ENCODE results near the gene IQCN. TPM values are rescaled to one million over a fixed set of nuclear protein-coding genes. Genes with fewer than 3 reads are reported as not detected.

Gene IQCN
- total RNA-seq, 2 donors from 2014 or later = 0.52 to 1.5 TPM

DNA sequence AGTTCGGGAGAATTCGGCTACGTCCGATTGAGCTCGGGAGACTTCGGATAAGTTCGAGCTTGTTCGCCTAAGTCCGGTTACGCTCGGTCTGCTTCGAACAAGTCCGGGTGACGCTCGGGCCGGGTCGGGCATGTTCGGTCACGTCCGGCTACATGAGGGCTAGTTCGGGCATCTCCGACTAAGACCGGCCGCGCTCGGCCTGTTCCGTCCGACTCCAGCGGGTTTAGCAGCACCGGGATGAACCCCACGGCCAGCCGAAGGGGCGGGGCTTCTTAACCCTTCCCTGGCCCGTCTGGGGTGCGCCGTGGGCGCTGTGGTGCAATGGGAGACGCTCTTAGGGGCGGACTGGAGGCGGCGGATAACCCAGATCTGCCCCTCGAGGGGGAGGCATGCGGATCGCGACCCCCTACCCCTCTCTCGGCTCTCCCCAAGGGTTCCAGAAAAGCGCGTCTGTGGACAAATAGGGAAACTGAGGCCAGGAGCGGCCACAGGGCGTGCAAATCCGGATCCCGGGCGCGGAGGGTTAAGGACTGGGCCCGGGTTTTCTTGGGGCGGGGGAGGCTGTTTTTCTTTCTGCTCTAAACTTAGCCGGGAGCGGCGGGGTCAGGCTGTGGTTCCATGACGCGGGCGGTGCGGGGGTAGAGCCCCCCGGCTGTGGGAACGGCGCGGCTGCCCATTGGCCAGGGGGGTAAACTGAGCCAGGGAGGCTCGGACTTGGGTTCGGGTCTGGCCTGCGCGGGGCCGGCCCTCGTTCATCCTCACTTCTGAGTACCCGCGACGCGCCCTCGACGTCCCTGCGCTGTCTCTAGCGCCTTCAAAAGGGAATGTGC is 49.5 kb downstream of the IQCN start:
- Histone ChIP-seq H3K27me3 (peaks cover 0 to 12% of the 10 kb centered on the region in 2 donors), H3K4me3 (peak overlapping the region; percentile 28 to 51), H3K4me1 (peaks cover 0 to 42% of the 10 kb centered on the region in 2 donors), H3K36me3 (no peaks in the 10 kb centered on the region), H3K27ac (peak overlapping the region; percentile 45 to 54), H3K9me3 (no peaks in the 10 kb centered on the region)
- no peak for TF ChIP-seq CTCF (IDR thresholded peaks at IDR 0.05)
- peak; percentile 100 for DNase-seq (ENCODE audit: low spot score)

GRCh38 chr19:18223860-18224524 is 50.3 kb downstream of the IQCN start:
- Histone ChIP-seq H3K27me3 (peaks cover 0 to 12% of the 10 kb centered on the region in 2 donors), H3K4me1 (peaks cover 0 to 42% of the 10 kb centered on the region in 2 donors), H3K4me3 (peak overlapping the region; percentile 28 to 51), H3K27ac (peak overlapping the region; percentile 53 to 54), H3K36me3 (no peaks in the 10 kb centered on the region), H3K9me3 (no peaks in the 10 kb centered on the region)
- DNase-seq (ENCODE audit: low spot score) = no peak
- no peak for TF ChIP-seq CTCF (IDR thresholded peaks at IDR 0.05)

DNA sequence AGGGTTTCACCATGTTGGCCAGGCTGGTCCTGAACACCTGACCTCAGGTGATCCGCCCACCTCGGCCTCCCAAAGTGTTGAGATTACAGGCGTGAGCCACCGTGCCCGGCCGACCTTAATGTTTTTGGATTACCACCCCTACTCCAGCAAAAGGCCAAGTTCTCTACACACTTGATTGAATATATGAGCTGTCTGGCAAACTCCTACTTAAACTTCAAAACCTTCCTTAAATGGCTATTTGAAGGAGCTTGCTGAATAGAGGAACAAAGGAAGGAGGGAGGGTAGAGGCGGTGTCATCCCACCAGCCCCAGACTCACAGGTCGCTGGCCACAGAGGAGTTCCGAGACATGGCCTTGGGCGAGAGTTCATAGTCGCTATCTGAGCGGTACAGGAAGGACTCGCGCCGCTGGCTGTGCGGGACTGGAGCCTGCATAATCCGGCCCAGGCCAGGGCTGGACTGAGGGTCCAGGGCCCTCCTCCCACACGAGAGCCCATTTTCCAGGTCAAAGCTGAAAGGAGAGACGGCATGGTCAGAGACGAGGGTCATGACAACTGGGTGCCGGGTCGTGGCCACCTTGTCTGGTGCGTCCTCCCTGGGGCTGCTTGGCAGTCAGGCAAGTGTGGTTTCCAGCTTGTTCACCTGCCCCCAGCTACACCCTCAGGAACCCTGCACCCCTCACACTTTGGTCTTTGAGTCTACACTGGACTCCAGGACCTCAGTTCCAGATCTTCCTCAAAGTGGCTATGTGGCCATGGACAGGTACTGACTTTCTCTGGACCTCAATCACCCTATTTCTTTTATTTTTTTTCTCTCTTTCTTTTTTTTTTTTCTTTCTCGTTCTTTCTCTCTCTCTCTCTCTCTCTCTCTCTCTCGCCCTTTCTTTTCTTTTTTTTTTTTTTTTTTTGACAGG is 52.2 kb downstream of the IQCN start:
- Histone ChIP-seq H3K36me3 (no peaks in the 10 kb centered on the region), H3K9me3 (no peaks in the 10 kb centered on the region), H3K4me1 (peaks cover 0 to 29% of the 10 kb centered on the region in 2 donors), H3K27me3 (peaks cover 0 to 12% of the 10 kb centered on the region in 2 donors), H3K27ac (no peak overlapping the region), H3K4me3 (no peak overlapping the region)
- no peak for DNase-seq (ENCODE audit: low spot score)
- TF ChIP-seq CTCF (IDR thresholded peaks at IDR 0.05) = no peak

DNA sequence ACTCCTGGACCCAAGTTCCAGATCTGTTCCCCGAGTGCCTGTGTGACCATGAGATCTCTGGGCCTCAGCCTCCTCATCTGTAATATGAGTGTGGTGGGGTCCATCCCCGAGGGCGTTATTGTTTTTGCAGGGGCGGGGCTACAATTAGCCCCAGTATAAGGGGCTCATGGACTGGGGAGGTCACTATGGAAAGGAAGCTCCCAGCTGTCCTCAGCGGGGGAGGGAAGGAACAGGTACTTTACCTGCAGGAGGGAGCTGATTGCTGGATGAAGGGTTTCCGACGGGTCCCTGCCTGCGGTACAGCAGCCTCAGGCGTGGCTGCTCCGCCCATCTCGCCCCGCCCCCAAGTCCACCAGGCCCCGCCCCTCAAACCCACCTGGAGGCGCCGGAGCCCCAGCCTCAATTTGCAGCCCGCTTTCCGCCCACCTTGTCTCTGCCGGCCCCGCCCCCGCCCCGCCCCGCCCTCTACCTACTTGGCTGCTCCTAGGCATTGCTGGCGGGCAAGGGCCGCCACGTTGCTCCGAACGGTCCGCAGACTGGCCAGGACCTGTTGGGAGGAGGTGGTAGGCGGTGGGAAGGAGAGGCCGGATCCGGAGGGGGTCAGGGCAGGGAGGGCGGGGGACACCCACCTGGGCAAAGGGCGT is 53.5 kb downstream of the IQCN start:
- Histone ChIP-seq H3K27ac (no peak overlapping the region), H3K4me1 (peaks cover 0 to 19% of the 10 kb centered on the region in 2 donors), H3K4me3 (no peak overlapping the region), H3K36me3 (no peaks in the 10 kb centered on the region), H3K9me3 (no peaks in the 10 kb centered on the region), H3K27me3 (peaks cover 0 to 7% of the 10 kb centered on the region in 2 donors)
- DNase-seq (ENCODE audit: low spot score) = no peak
- no peak for TF ChIP-seq CTCF (IDR thresholded peaks at IDR 0.05)
